ENCODE results near the gene MYO1A.

The MYO1A gene

DNA sequence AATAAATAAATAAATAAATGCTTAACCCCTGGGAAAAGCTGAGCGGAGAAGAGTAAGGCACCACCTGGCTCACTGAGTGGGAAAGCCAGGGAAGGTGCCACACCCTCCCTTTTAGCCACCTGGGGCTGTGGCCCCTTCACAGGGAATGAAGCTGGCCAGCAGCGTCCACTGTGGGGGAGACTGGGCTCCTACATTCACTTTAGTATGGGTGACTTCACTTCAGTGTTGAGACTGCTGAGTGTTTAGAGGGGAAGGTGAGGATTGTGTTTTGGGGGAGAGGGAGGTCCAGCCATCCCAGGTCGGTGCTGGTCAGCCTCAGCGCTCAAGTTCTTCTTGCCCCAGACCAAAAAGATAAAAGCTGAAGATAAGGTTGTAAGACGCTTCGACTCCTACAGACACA lies 40.6 kb upstream of the MYO1A start:
- Histone ChIP-seq H4K20me1 (ENCODE audit: insufficient read depth, low read length) (no peaks in the 10 kb centered on the region), H3F3A (ENCODE audit: insufficient read depth, low read length) (peaks cover 19% of the 10 kb centered on the region), H3K9me3 (replicated peaks; ENCODE audit: insufficient read depth, low read length) (no peaks in the 10 kb centered on the region), H3K36me3 (replicated peaks; ENCODE audit: insufficient read depth, low read length) (no peaks in the 10 kb centered on the region), H3K9me2 (replicated peaks; ENCODE audit: insufficient read depth, low read length) (no peaks in the 10 kb centered on the region), H3K27me3 (replicated peaks; ENCODE audit: insufficient read depth, low read length) (no peaks in the 10 kb centered on the region), H2AFZ (ENCODE audit: low read length) (no peak overlapping the region), H3K4me1 (ENCODE audit: low read length) (peaks cover 6% of the 10 kb centered on the region; the same call in 1 of the 2 replicates), H3K79me2 (ENCODE audit: low read length) (no peaks in the 10 kb centered on the region), H3K4me3 (ENCODE audit: low read length) (no peak overlapping the region), H3K4me2 (ENCODE audit: low read depth, low read length) (no peak overlapping the region), H3K9ac (ENCODE audit: low read length) (no peak overlapping the region), H3K27ac (ENCODE audit: low read length) (no peak overlapping the region)
- no peak for DNase-seq
- TF ChIP-seq EZH2 (optimal IDR thresholded peaks at IDR 0.05; ENCODE audit: low read depth, low read length) = no peak
- no peak for TF ChIP-seq EZH2phosphoT487 (IDR thresholded peaks at IDR 0.05; ENCODE audit: low read length)
- TF ChIP-seq, protein P1, sequence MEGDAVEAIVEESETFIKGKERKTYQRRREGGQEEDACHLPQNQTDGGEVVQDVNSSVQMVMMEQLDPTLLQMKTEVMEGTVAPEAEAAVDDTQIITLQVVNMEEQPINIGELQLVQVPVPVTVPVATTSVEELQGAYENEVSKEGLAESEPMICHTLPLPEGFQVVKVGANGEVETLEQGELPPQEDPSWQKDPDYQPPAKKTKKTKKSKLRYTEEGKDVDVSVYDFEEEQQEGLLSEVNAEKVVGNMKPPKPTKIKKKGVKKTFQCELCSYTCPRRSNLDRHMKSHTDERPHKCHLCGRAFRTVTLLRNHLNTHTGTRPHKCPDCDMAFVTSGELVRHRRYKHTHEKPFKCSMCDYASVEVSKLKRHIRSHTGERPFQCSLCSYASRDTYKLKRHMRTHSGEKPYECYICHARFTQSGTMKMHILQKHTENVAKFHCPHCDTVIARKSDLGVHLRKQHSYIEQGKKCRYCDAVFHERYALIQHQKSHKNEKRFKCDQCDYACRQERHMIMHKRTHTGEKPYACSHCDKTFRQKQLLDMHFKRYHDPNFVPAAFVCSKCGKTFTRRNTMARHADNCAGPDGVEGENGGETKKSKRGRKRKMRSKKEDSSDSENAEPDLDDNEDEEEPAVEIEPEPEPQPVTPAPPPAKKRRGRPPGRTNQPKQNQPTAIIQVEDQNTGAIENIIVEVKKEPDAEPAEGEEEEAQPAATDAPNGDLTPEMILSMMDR (IDR thresholded peaks at IDR 0.05; ENCODE audit: low read length) = no peak

DNA sequence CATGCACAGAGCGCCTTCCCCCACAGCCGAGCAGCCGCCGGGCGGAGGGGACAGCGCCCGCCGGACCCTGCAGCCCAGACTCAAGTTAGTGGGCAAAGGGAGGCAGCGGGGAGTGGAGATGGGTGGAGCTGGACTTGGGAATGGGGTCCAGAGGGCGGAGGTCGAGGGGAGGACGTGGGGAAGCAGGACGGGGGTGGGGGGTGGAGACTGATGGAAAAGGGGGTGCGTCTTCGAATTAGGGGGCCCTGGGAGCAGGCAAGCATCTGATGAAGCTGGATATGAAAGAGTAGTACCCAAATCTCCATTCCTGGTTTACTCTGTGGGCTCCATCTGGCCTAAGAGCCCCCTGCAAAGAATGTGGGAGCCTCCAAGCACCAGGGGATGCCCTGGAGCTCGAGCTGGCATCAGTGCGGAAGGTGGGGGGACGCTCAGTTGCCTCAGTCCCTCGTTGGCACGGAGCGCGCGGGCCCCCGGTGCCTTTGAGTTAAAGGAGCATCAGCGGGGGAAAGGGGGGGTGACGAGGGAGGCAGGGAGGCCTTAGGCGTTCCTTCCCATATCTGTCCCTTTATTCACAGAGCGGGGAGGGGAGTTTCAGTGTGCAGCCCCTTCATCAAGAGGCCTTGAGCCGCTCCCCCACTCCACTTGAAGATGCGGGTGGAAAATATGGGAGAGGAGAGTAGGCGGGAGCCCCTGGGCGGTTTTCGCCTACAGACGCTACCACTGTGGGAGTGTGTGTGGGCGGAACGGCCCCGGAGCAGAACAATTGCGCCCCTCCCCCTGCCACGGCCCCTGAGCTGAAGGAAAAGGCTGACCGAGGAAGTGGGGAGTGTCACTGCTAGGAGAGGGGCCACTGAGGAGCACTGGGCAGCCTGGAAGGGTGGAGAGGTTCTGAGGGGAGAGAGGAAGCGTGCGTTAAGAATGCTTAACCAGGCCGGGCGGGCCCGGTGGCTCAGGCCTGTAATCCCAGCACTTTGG lies 39.6 kb upstream of the MYO1A start:
- Histone ChIP-seq H2AFZ (ENCODE audit: low read length) (peak overlapping the region; percentile 79), H3K9me2 (replicated peaks; ENCODE audit: insufficient read depth, low read length) (no peaks in the 10 kb centered on the region), H3K4me1 (ENCODE audit: low read length) (peaks cover 6% of the 10 kb centered on the region; the same call in 1 of the 2 replicates), H3F3A (ENCODE audit: insufficient read depth, low read length) (peaks cover 19% of the 10 kb centered on the region), H3K79me2 (ENCODE audit: low read length) (no peaks in the 10 kb centered on the region), H3K36me3 (replicated peaks; ENCODE audit: insufficient read depth, low read length) (no peaks in the 10 kb centered on the region), H3K4me2 (ENCODE audit: low read depth, low read length) (peak overlapping the region; percentile 88), H3K27me3 (replicated peaks; ENCODE audit: insufficient read depth, low read length) (no peaks in the 10 kb centered on the region), H3K27ac (ENCODE audit: low read length) (no peak overlapping the region), H3K9me3 (replicated peaks; ENCODE audit: insufficient read depth, low read length) (no peaks in the 10 kb centered on the region), H3K4me3 (ENCODE audit: low read length) (peak overlapping the region; percentile 74), H3K9ac (ENCODE audit: low read length) (peak overlapping the region; percentile 47; the same call in 1 of the 2 replicates), H4K20me1 (ENCODE audit: insufficient read depth, low read length) (no peaks in the 10 kb centered on the region)
- TF ChIP-seq EZH2phosphoT487 (IDR thresholded peaks at IDR 0.05; ENCODE audit: low read length) = no peak
- TF ChIP-seq EZH2 (optimal IDR thresholded peaks at IDR 0.05; ENCODE audit: low read depth, low read length) = no peak
- TF ChIP-seq, protein P1 (IDR thresholded peaks at IDR 0.05; ENCODE audit: low read length) = no peak
- no peak for DNase-seq

DNA sequence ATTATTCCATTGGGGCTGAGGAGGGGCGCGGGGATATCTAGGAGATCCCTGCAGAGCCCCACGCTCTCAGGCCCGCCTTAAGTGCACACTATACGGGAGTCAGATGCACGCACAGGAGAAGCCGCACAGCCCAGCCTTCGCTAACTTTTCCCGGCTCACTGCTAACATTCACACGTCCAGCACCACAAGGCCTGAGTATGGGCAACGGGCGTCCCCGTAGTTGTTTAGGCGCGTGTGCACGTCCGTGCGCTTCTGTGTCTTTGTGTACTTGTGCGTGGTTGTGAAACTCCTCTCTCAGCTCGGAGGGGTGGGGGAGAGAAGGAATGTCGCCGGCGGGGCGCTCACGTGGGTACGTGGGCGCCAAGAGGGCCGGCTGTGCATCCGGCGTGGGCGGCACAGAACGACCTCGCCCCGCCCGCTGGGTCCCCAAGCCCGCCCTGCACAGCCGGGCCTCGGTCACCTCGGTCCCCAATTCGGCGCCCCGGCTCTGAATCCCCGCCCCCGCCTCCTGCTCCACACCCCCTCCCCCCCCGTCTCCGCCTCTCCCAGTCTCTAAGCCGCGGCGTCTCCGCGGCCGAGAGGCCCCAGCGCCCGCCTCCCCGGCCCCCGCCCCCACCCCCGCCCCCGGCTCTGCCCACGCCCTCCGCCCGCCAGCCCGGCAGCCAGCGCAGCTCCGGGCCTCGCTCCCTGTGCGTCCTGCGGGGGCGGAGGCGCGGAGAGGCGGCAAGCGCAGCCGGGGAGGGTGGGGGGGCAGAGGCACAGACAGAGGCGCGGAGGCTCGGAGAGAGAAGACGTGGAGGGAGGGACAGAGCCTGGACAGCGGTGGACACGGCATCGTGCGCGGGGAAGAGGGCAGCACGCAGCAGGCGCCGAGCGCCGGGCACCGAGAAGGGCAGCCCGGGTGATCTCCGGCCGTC lies 38.7 kb upstream of the MYO1A start, which contains the start of gene NAB2:
NAB2 (plus strand) TSS at position 761 of the 917 bp plus-strand sequence. CDS start 158 bp downstream, outside the sequence.
- Histone ChIP-seq H3K27ac (ENCODE audit: low read length) (peak within 1 kb of the TSS; percentile 88), H2AFZ (ENCODE audit: low read length) (peak within 1 kb of the TSS; percentile 86), H3K4me2 (ENCODE audit: low read depth, low read length) (peak within 1 kb of the TSS; percentile 98), H4K20me1 (ENCODE audit: insufficient read depth, low read length) (no peaks in the 10 kb centered on the region), H3K9me3 (replicated peaks; ENCODE audit: insufficient read depth, low read length) (no peaks in the 10 kb centered on the region), H3K4me1 (ENCODE audit: low read length) (peaks cover 6% of the 10 kb centered on the region; the same call in 1 of the 2 replicates), H3K9me2 (replicated peaks; ENCODE audit: insufficient read depth, low read length) (no peaks in the 10 kb centered on the region), H3K9ac (ENCODE audit: low read length) (peak within 1 kb of the TSS; percentile 77), H3K4me3 (ENCODE audit: low read length) (peak within 1 kb of the TSS; percentile 81), H3F3A (ENCODE audit: insufficient read depth, low read length) (peaks cover 19% of the 10 kb centered on the region), H3K27me3 (replicated peaks; ENCODE audit: insufficient read depth, low read length) (no peaks in the 10 kb centered on the region), H3K36me3 (replicated peaks; ENCODE audit: insufficient read depth, low read length) (no peaks in the 10 kb centered on the region), H3K79me2 (ENCODE audit: low read length) (no peaks in the 10 kb centered on the region)
- DNase-seq = peak; percentile 95
- TF ChIP-seq EZH2phosphoT487 (IDR thresholded peaks at IDR 0.05; ENCODE audit: low read length) (no peak), EZH2 (optimal IDR thresholded peaks at IDR 0.05; ENCODE audit: low read depth, low read length) (no peak)
- TF ChIP-seq, protein P1 (IDR thresholded peaks at IDR 0.05; ENCODE audit: low read length) = no peak

Measured in MM.1S (cell line).